ENCODE measurements around the gene RANBP17.

- TF ChIP-seq CTCF (IDR thresholded peaks at IDR 0.05) (no peak), POLR2A (IDR thresholded peaks at IDR 0.05) (no peak)
Measured at GRCh38 chr5:171330021-171330420, 468.2 kb downstream of the RANBP17 start.
